A549 (cell line): ENCODE measurements around the gene INPP5F. TPM values are rescaled to one million over a fixed set of nuclear protein-coding genes. Genes with fewer than 3 reads are reported as not detected.

Source experiments
- ATAC-seq, 2 experiments: fragments of 200-7000 bp in 1 of 2; fragments of >200 bp in 1 of 2; cut with Nextera tagmentation in 1 of 2; cut with Tn5 transposase in 1 of 2; 3 replicates each; pipeline versions ENCODE4 v1.8.0 to v1.9.1; 2018 to 2020; ENCODE audit warnings: mild to moderate bottlenecking in 1 of 2, moderate library complexity in 1 of 2
- CTCF ChIA-PET: fragments of 300-600 bp; sonication (Branson Sonifier 250); formaldehyde crosslinking; extraction: SDS; loops from one replicate; lab custom pipeline; 2021; ENCODE audit warnings: antibody characterized with exemption, inconsistent platforms; lab: Yijun Ruan, JAX
- POLR2A ChIA-PET: fragments of 350-600 bp; formaldehyde crosslinking; extraction: SDS; loops from one replicate; lab custom pipeline; 2021; ENCODE audit warnings: antibody characterized with exemption, inconsistent platforms; lab: Yijun Ruan, JAX
- DNase-seq, 2 experiments: peaks; one replicate each; pipeline versions ENCODE4 v3.0.0 to v3.0.0-alpha.2; 2011 to 2016; ENCODE audit warnings: low read depth in 1 of 2, low spot score in 1 of 2
- FAIRE-seq: peaks from 2 replicates; lab custom pipeline; 2011; peaks lifted over from hg19 to GRCh38; lab: Jason Lieb, UNC
- H3K27ac ChIP-seq, 2 experiments: fragments of >200 bp; sonication (Bioruptor Twin); formaldehyde crosslinking; 3 replicates each; pipeline ENCODE4 v1.5.1; 2016 to 2017
- H3K4me1 ChIP-seq: fragments of >200 bp; sonication (Bioruptor Twin); formaldehyde crosslinking; 3 replicates; pipeline ENCODE4 v1.6.1; 2016
- H3K4me2 ChIP-seq: fragments of >200 bp; sonication (Bioruptor Twin); formaldehyde crosslinking; 3 replicates; pipeline ENCODE4 v1.6.1; 2016
- H3K4me3 ChIP-seq: fragments of >200 bp; sonication (Bioruptor Twin); formaldehyde crosslinking; 3 replicates; pipeline ENCODE4 v1.5.1; 2016
- H3K9me3 ChIP-seq: fragments of >200 bp; sonication (Bioruptor Twin); formaldehyde crosslinking; 3 replicates; pipeline ENCODE4 v1.6.1; 2016
- BCL3 ChIP-seq: fragments of >200 bp; sonication (Bioruptor Twin); formaldehyde crosslinking; IDR thresholded peaks from 3 replicates; pipeline ENCODE4 v1.6.1; 2016
- CBX2 ChIP-seq: fragments of 200-600 bp; sonication (generic); IDR thresholded peaks from 2 replicates; pipeline ENCODE4 v1.6.1; 2016; ENCODE audit warnings: low read depth, mild to moderate bottlenecking, borderline replicate concordance
- CTCF ChIP-seq: fragments of >200 bp; sonication (Bioruptor Twin); formaldehyde crosslinking; IDR thresholded peaks from 3 replicates; pipeline ENCODE4 v1.5.1; 2016
- E2F6 ChIP-seq: IDR thresholded peaks from 2 replicates; pipeline ENCODE4 v1.6.1; 2012; ENCODE audit warnings: low read depth, borderline replicate concordance
- EHF ChIP-seq: fragments of 250-450 bp; sonication (Bioruptor Pico); IDR thresholded peaks from 2 replicates; pipeline ENCODE4 v1.5.0; 2020; ENCODE audit warnings: mild to moderate bottlenecking
- EHMT2 ChIP-seq: fragments of 200-600 bp; sonication (generic); IDR thresholded peaks from 2 replicates; pipeline ENCODE4 v1.6.1; 2016; ENCODE audit warnings: antibody characterized with exemption, low read depth, mild to moderate bottlenecking, moderate library complexity
- ESRRA ChIP-seq: fragments of 150-350 bp; IDR thresholded peaks from 2 replicates; pipeline ENCODE4 v1.6.1; 2014; ENCODE audit warnings: mild to moderate bottlenecking, low read length, borderline replicate concordance
- FOSB ChIP-seq: fragments of 250-450 bp; sonication (Bioruptor Pico); IDR thresholded peaks from 2 replicates; pipeline ENCODE4 v1.5.0; 2020; ENCODE audit warnings: mild to moderate bottlenecking, moderate library complexity
- FOSL2 ChIP-seq, 2 experiments: fragments of 450-650 bp in 1 of 2; fragments of >200 bp in 1 of 2; sonication (Bioruptor Twin) in 1 of 2; formaldehyde crosslinking; IDR thresholded peaks; 2 replicates each; pipeline versions ENCODE4 v1.5.0 to v1.6.1; 2016 to 2020; ENCODE audit warnings: mild to moderate bottlenecking in 1 of 2, moderate library complexity in 1 of 2
- HMGXB4 ChIP-seq: fragments of 250-450 bp; sonication (Bioruptor Pico); IDR thresholded peaks from 2 replicates; pipeline ENCODE4 v1.5.0; 2021; ENCODE audit warnings: mild to moderate bottlenecking, moderate library complexity, borderline replicate concordance
- HOXB13 ChIP-seq: fragments of 250-450 bp; sonication (Bioruptor Pico); IDR thresholded peaks from 2 replicates; pipeline ENCODE4 v1.5.0; 2020; ENCODE audit warnings: low read depth, mild to moderate bottlenecking, moderate library complexity
- JUN ChIP-seq, 2 experiments: fragments of >200 bp; sonication (Bioruptor Twin); formaldehyde crosslinking; IDR thresholded peaks; 2 replicates in 1 of 2; 3 replicates in 1 of 2; pipeline ENCODE4 v1.6.1; 2016 to 2017
- JUNB ChIP-seq: fragments of >200 bp; sonication (Bioruptor Twin); formaldehyde crosslinking; IDR thresholded peaks from 2 replicates; pipeline ENCODE4 v1.6.1; 2016
- MAFK ChIP-seq: fragments of 450-650 bp; IDR thresholded peaks from 2 replicates; pipeline ENCODE4 v1.6.1; 2014; ENCODE audit not compliant: partially characterized antibody
- MAX ChIP-seq: IDR thresholded peaks from 2 replicates; pipeline ENCODE4 v1.6.1; 2012
- MAZ ChIP-seq: fragments of 150-350 bp; IDR thresholded peaks from 2 replicates; pipeline ENCODE4 v1.6.1; 2014; ENCODE audit warnings: antibody characterized with exemption, low read depth, low read length, borderline replicate concordance
- PHF8 ChIP-seq: fragments of 200-600 bp; sonication (generic); IDR thresholded peaks from 2 replicates; pipeline ENCODE4 v1.6.1; 2016; ENCODE audit warnings: low read depth, mild to moderate bottlenecking, antibody characterized with exemption, moderate library complexity, borderline replicate concordance
- POLR2A ChIP-seq: IDR thresholded peaks from 2 replicates; pipeline ENCODE4 v1.6.1; 2012; ENCODE audit warnings: mild to moderate bottlenecking, low read length
- REST ChIP-seq: fragments of 200-600 bp; sonication (generic); IDR thresholded peaks from 2 replicates; pipeline ENCODE4 v1.6.1; 2016; ENCODE audit warnings: antibody characterized with exemption, mild to moderate bottlenecking, moderate library complexity
- RNF2 ChIP-seq: fragments of 200-600 bp; sonication (generic); IDR thresholded peaks from 2 replicates; pipeline ENCODE4 v1.6.1; 2016; ENCODE audit warnings: low read depth, mild to moderate bottlenecking, antibody characterized with exemption, moderate library complexity, borderline replicate concordance
- SMC3 ChIP-seq: fragments of >200 bp; sonication (Bioruptor Twin); formaldehyde crosslinking; IDR thresholded peaks from 3 replicates; pipeline ENCODE4 v1.6.1; 2018; ENCODE audit warnings: inconsistent platforms
- WGBS: methylation state at CpG from one replicate; pipeline ENCODE4 v1.1.6; 2017; ENCODE audit errors: missing lambda C conversion rate; 5-methylcytosine and 5-hydroxymethylcytosine counted together
- polyA plus RNA-seq, 4 experiments: library from polyadenylated mRNA; depleted of rRNA in 3 of 4; stranded (reverse); fragments of >200 nt; fragmentation: RNase III in 1 of 4; extraction: RNeasy Plus Mini Kit Qiagen cat#74134 plus additional on column Dnase treatment in 1 of 4; gene quantifications; 2 replicates in 3 of 4; 3 replicates in 1 of 4; pipeline ENCODE4 v1.2.3, GENCODE V29; 2011 to 2017

Gene INPP5F
- polyA plus RNA-seq, 2 of the 4 experiments (the other 2 are of a cell fraction), result 5.6 to 7.7 TPM

- TF ChIP-seq MAFK (no peak), RNF2 (no peak), HMGXB4 (CRISPR knock-in tag) (no peak), CTCF (no peak), HOXB13 (peak; percentile 54; the same call in 1 of the 2 replicates), ESRRA (no peak)
- peaks cover 13% of the 10 kb centered on the region; the same call in 2 of the 3 replicates for H3K4me1 ChIP-seq
- H3K4me2 ChIP-seq, result peak overlapping the region; percentile 94
- ATAC-seq (peak; percentile 11; a peak in 4 of 6 replicates), DNase-seq (no peak), FAIRE-seq (no peak)
- H3K9me3 ChIP-seq, result no peaks in the 10 kb centered on the region
- ChIA-PET POLR2A (interaction anchor here (0.5 to 1.7 kb wide), 14 partner anchors 8 to 181 kb away, joined by 3 to 17 read pairs (median 4); partner anchors contain the start of genes BAG3, SEC23IP and TIAL1), CTCF (interaction anchor here (0.7 to 3.9 kb wide), 21 partner anchors 8 to 155 kb away, joined by 3 to 18 read pairs (median 5); no protein-coding TSS in a partner anchor)
- H3K27ac ChIP-seq, result peak overlapping the region; percentile 77 to 96
- WGBS, result 59% methylated on average over 21 of the region's 21 CpGs
- H3K4me3 ChIP-seq, result peak overlapping the region; percentile 82
Measured at GRCh38 chr10:119724593-119725516, 995 bp upstream of the INPP5F start.

GRCh38 chr10:119725517-119725827 lies 378 bp upstream of the INPP5F start:
- Histone ChIP-seq H3K4me1 (peaks cover 13% of the 10 kb centered on the region; the same call in 2 of the 3 replicates), H3K27ac (peak overlapping the region; percentile 77 to 96)
- 2% methylated on average over 11 of the region's 32 CpGs for WGBS
- FAIRE-seq, result no peak
- CTCF ChIA-PET, result interaction anchor here (0.7 to 3.9 kb wide), 17 partner anchors 8 to 155 kb away, joined by 3 to 18 read pairs (median 5); no protein-coding TSS in a partner anchor
- TF ChIP-seq REST (no peak), EHF (no peak), RNF2 (peak; percentile 49; the same call in 1 of the 2 replicates), E2F6 (peak; percentile 62; the same call in 1 of the 2 replicates), FOSB (CRISPR knock-in tag) (no peak), JUN (IDR thresholded peaks at IDR 0.05) (peak; percentile 34 to 72; a peak in 2 of 5 replicates), JUNB (no peak), SMC3 (no peak), CBX2 (no peak), EHMT2 (no peak), PHF8 (peak; percentile 93), FOSL2 (IDR thresholded peaks at IDR 0.05) (no peak), FOSL2 (CRISPR knock-in tag; IDR thresholded peaks at IDR 0.05) (no peak), BCL3 (peak; percentile 60; the same call in 1 of the 3 replicates), POLR2A (peak; percentile 87), MAX (peak; percentile 53; the same call in 1 of the 2 replicates), MAZ (no peak)
- TF ChIP-seq, all 56 proteins: peak for 7
- Histone ChIP-seq H3K9me3 (no peaks in the 10 kb centered on the region), H3K4me2 (peak overlapping the region; percentile 94), H3K4me3 (peak overlapping the region; percentile 82)
- no peak; a peak in 3 of 6 replicates for ATAC-seq
- POLR2A ChIA-PET, result interaction anchor here (0.6 to 1.7 kb wide), 18 partner anchors 9 to 181 kb away, joined by 3 to 17 read pairs (median 4); partner anchors contain the start of genes BAG3, SEC23IP and TIAL1
- DNase-seq, result peak in 1 of 2 experiments; percentile 41
